Dedifferentiated amniotic fluid mesenchymal stem cell (primary cell): ENCODE results near the gene PSAP.

Experiments used
- DNase-seq: peaks from one replicate; pipeline ENCODE4 v3.0.0-alpha.2; 2016; ENCODE audit errors: extremely low spot score

Gene PSAP

DNA sequence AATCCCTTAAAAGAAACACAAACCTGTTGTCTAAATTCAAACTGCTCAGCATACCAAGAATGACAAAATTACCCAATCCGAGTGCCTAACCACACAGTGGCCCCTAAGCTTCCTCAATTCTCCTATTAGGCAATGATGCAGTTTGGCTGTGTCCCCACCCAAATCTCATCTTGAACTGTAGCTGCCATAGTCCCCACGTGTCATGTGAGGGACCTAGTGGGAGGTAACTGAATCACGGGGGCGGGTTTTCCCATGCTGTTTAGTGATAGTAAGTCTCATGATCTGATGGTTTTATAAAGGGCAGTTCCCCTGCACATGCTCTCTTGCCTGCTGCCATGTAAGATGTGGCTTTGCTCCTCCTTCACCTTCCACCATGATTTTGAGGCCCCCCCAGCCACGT is 21.9 kb downstream of the PSAP start:
- no peak for DNase-seq

DNA sequence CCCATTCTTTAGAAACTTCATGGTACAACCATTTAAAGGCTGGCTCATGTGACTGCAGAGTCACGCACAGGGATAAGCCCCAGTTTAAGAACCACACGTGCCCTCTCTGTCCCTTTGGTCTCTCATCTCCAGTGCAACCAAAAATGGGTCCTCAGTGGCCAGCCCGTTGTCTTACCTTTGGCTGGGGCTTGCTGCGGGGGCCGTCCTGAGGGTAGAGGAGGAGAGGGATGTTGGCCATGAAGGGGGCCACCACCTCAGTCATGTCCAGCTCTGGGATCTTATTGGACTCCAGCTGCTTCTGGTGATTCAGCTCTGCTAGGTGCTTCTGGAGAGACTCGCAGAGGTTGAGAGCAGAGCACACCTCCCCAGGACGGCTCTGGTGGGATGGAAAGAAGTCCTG is 22.3 kb downstream of the PSAP start:
- no peak for DNase-seq

DNA sequence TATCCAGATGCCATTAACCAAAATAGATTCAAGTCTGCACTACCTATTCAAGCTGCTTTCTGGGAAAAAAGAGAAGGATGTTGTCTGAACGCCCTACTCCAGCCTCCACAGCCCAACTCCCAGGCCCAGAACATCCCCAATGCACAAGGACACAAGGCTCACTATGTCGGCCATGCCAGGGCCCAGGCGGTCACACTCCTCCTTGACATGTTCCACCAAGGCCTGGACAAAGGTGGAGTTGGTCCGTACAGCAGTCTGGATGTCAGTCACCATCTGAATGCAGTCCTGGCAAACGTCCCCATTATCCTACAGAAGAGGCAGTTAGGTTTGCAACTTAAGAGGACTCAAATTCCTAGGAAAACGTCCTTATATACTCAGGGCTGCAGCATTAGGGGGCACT is 23.2 kb downstream of the PSAP start:
- no peak for DNase-seq

DNA sequence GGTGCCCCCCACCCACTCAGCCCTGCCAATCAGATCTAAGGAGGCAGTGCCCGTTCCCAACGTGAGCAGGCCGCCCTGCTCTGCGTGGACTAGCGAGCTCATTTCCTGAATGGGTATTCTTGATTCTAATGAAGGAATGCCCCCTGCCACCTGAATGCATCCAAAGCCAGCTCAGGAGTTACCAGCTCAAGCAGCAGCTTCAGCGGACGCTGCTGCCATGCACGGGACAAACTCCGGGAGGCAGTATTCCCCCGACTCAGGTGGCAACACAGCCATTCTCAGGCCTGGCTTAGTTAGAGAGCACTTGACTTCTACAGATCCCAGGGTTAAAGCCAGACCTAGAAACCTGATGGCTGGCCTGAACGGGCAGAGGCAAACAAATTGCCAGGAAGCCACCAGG is 25.8 kb downstream of the PSAP start:
- no peak for DNase-seq

DNA sequence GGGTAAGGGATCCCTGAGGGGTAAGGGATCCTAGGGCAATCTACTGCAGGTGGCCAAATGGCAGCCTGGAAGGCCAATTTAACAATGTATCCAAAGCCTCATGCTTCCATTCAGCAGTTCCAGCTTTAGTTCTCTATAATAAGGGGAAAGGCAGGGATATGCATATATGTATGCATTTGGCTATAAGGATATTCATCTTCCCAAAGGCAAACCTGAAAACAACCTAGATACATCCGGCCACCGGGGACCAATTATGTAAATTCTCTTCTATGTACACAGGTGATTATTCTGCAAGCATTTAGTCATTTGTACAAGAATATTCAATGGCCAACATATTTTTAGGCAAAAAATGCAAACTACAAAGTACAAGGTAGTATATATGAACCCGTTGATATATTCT is 26.7 kb downstream of the PSAP start:
- no peak for DNase-seq

DNA sequence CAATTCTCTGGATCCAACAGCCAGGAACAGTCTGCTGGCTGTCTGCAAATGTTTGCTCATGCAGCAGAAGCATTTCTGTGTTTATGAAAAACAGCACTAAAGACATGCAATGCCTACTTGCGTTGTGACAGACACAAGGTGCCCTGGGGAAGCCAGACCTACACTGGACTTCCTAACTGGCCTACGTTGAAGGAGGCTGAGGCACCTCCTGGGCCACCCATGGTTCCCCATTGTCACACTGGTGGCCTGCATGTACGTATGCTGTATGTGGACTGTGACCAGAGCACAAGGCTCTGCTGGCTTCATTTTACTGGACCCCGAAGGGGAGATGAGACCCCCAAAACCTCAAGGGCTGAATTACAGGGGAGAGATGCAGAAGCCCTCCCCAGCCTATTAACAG is 27.7 kb downstream of the PSAP start:
- no peak for DNase-seq

DNA sequence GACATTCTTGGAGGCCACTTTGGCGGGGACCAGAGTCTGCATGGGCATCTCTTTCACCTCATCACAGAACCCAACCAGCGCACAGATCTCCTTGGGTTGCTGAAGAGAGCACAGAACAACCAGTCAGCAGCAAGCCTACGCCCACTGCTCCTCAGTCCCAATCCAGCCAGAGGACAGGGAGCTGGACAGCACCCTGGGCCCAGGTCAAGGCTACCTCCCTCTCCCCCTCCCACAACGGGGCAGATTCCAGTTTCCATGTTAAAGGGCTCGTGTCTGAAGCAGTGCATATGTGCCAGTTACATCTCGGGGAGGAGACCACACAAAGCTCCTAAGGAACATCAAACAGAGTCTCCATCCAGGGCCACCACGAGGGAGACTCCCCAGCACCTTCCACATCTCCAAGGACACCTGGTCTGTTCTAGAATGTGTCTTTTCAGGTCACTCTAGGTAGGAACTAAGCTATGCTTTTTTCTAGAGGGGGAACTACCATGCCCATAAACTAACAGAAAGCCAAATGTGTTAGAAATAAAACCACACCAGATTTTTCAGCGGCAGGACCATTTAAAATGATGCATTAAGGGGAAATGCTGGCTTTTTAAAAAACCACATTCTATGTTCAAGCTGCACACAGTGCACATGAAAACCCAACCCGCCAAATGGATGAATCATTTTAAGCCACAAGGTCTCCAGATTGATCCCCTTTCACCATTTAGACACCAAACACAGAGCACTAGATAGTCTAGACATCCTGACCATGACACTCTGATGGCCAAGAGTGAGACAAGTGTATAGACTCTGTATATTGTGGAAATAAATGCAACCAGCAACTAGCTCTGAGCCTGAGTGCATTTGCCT is 28.9 kb downstream of the PSAP start:
- DNase-seq = no peak

DNA sequence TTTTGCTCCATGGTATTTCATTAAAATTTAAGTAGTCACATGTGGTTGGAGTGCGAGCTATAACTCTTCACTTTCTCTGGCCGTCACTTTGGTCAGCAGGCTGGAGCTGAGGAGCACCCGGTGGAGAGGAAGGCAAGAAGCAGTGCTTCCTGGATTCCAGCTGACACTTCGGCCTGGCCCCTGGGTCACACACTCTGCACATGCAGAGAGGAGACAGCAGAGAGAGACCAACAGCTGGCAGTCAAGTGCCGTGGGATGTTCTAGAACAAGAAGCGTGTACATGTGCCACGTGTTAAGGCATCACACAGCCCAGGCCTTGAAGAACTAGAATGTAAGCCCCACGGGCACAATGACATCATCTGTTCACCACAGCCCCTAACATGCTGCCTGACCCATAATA is 30.1 kb downstream of the PSAP start:
- DNase-seq = no peak

DNA sequence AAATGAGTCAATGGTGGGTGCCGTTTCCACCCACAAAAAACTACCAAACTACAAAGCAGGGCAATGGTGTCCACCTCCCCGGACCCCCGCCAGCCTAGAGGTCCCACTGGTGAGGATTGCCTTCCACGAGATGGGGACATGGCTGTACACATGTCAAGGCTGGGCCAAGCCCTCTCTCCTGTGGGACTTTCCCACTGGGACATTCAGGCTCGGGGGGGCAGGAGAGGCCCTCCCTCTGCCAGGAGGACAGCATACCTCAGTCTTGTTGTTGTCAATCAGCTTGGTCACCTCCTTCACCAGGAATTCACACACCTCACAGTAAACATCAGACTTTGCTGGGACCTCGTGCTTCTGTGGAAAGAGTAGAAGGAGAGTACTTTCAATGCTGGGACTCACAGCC is 31.1 kb downstream of the PSAP start:
- no peak for DNase-seq

DNA sequence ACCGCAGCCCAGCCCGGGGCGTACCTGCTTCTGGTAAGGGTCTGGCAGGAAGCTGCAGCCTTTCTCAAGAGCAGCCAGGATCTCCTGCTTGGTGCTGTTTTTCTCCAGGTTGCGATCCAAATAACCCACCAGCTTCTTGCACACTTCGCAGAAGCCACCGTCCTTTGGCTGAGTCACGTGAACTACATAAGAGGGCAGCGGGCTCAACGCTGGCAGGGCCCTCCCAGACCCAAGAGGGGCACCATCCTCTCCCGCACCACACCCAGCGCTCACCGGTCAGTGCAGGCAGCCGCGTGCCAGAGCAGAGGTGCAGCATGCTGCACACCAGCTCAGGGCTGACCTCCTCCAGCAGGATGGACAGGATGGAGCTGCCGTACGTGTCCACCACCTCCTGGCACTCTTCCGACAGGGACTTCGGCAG is 31.6 kb downstream of the PSAP start:
- DNase-seq = no peak

DNA sequence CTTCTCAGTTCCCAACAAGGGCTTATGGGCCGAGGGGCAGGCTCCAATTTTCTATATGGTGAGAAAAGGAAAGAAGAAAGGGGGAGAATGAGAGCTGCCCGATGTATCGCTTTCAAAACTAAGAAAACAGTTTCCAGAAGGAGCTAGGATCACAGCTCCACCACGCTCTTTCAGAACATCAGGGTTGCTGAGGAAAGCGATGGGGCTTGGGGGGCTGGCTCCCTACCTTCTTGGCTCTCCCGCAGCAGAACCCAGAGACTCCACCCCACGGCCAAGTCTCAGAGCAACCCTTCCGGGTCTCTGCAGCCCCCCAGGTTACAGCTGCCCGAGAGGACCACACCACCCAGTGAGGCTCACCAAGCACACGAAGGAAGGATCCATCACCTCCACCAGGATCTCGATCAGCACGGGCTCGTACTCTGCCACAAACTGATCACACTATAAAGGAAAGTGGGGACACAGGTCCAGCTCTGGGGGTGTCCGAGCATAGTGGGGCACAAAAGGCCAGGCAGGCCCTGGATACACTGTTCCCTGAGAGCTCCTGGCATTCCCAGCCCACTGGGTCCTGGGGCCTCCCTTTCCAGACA is 32.3 kb downstream of the PSAP start:
- no peak for DNase-seq

DNA sequence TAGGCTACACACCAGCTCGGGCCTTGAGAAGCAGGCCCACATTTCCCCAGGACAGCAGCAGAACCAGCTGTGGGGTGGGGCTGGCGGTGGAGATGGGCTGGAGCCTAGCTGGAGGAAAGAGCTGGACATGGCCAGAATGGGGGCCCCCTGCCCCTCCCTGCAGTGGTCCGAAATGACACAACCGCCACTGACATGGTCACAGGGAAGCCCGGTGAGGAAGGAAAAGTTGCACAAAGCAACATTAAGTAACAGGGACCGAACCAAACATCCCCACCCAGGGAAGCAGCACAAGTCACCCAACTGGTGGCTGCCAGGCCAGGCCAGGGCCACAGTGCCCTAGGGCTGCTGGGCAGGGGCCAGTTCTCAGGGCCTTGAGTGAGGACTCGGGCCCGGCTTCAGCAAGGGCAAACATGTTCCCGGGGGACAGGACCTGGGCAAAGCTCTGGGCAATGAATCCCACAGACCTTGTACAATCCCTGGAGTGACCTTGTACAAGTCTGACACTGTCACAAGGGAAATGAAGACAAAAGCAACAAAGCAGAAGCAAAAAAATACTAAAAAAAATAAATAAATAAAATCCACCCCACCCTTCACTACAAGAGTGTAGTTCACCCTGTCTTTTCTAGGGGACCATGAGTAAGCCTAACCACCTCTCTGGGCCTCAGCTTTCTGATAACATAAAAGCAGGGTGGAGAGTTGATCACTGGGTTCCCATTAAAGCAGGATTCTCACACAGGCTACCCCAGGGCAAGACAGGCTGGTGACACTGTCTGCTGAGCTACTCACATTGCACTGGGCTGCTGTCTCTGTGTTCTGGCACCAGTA is 33.0 kb downstream of the PSAP start:
- no peak for DNase-seq

DNA sequence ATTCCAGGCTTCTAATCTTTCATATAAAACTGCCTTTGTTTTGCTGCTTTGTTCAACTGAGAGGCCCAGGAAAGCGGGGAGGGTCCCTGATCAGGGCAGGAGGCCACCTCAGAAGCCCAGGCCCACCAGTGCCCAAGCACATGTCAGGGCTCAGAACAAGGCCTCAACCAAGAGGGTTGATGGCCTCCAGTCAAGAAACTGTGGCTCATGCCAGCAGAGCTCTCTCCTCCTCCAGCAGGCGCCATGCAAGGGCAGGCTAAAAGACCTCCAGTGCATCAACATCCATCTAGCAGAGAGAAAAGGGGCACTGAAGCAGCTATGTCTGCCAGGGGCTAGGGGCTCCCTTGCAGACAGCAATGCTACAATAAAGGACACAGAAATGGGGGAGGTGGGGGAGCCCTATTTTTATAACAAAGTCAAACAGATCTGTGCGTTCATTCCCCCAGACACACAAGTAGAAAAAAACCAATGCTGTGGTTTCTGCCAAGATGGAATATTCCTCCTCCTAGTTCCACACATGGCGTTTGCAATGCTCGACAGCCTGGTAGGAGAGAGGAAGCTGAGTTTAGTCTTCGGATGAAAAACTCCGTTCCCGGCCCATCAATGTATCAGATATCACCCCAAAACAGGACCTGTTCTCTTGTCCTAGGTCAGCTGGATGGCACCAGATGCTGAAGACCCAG is 34.0 kb downstream of the PSAP start:
- DNase-seq = no peak

DNA sequence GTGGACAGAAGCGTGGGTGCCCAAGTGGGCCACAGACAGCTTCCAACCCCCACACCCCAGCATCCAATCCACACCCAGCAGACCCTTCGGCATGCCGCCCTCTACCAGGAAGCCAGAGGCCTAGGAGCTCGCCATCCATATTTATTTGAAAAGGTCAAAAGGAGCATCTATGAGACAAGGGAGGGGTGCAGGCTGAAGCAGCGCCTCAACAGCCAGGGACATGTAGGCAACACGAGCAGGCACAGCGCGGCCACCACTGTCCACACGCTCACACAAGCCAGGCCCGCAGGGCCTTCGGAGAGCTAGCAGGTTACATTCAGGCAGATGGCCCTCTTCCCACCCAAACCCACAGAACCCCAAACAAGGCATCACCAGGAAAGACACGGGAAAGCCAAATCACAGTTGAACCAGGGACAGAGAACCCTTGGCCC is 34.6 kb downstream of the PSAP start:
- DNase-seq = no peak

DNA sequence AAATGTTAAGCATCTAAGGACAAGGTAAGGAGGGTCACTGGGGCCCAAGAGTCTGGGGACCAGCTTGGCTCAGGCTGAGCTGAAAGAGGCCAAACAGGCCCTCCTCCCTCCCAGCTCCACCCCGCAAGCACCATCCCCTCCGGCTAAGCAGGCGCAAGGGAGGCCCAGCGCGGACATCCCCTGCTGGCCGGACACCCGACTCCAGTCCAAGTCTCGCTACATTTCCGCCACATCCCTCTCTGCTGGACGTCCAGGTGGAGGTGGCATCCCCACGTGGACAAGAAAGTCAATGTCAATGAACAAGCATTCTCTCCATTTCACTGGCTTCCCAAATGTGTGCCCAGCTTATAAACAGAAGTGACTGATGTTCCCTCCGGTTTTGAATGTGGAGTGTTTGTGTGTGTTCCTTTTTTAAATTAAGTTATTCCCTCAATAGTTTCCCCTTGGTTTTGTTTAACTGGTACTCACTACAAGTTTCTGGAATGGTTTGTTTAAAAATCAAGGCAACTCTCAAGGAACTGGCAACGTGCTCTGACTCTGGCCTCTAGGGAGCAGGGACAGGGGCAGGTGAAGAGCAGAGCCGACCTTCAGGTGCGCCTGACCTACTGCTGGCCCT is 35.4 kb downstream of the PSAP start:
- no peak for DNase-seq

DNA sequence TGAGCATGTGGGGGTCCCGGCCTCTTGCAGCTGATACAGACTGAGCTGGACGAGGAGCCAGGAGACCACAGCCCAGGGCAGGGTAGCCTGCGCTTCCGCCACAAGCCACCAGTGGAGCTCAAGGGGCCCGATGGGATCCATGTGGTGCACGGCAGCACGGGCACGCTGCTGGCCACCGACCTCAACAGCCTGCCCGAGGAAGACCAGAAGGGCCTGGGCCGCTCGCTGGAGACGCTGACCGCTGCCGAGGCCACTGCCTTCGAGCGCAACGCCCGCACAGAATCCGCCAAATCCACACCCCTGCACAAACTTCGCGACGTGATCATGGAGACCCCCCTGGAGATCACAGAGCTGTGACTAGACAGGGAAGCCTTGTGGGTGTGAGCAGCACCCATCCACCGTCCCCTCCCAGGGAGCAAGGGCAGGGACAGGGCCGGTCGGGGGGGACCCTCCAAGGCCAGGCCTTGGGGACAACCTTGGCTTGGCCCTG is 36.1 kb downstream of the PSAP start:
- no peak for DNase-seq

DNA sequence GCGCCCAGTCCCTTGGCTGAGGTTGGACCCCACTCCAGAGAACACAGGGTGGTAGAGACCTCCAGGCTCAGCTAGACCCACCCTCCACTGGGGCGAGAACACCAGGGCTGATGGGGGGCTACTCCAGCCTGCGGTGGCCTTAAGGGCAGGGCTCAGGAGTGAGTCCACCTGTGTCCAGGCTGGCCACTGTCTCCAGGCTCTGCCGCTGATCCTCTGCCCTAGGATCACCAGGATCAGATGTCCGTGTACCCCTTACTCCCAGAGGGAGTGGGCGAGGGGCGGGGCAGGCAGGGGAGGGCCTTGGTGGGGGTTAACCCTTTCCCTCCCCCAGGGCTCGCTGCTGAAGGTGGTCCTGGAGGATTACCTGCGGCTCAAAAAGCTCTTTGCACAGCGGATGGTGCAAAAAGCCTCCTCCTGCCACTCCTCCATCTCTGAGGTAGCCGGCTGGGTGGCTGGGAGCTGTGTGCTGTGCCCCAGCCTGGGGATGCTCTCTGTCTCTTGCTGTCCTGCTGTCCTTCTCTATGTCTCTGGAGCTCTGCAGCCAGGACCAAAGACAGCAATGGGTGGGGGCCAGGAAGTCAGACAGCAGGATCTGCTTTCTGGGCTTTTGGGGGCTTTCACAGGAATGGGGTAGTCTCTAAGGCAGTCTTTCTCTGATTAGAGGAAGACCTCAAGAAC is 38.0 kb downstream of the PSAP start:
- DNase-seq = no peak

DNA sequence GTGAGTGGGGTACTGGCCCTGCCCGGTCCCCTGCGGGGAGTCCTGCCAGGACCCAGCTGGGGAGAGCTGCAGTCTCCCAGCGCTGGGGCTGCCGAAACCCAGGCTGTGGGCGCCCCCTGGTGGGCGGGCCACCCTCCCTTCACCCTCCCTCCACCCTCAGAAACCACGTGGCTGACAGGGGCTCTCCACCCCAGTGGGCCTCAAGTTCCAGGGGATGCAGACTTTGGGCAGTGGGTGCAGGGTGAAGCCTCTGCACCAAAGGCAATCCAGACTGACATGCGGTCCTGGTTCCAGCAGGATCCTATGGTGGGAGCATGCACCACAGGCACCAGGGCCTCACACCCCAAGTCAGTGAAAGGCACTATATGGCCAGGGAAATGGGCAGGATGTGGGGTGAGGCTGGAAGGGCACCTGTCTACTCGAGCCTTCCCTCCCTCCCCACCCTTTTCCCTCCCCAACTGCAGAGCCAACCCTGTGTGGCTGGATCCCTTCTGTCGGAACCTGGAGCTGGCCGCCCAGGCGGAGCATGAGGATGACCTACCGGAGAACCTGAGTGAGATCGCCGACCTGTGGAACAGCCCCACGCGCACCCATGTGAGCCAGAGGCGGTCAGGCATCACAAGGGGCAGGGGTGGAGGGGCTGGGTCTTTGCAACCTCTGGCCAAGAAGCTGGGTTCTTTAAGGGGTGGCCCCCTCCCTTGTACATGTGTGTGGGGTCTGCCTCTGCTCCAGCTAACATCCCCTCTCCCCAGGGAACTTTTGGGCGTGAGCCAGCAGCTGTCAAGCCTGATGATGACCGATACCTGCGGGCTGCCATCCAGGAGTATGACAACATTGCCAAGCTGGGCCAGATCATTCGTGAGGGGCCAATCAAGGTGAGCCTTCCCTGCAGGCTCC is 38.8 kb downstream of the PSAP start:
- DNase-seq = no peak

DNA sequence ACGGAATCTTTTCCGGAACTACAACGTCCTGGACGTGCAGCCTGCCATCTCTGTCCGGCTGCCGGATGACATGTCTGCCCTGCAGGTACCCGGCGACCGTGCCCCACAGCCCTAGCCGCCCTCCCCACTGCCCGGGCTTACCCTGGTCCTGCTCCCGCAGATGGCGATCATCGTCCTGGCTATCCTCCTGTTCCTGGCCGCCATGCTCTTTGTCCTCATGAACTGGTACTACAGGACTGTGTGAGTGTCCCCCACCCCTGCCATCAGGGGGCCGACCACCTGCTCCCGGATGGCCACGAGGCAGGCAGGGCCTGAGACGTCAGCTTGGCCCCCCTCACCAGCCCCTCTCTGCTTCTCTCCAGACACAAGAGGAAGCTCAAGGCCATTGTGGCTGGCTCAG is 39.7 kb downstream of the PSAP start:
- DNase-seq = no peak
